22Rv1 (cell line): ENCODE data around the gene PTBP1.
"Not testable (repeated sequence)": the region's sequence is repeated elsewhere in the genome, so short reads cannot be mapped to it uniquely, and the experiment has no call there.

Experiments used
- H3K27ac ChIP-seq: fragments of 450-650 bp; 2 replicates; pipeline ENCODE4 v1.5.1; 2017
- ZFX ChIP-seq: fragments of 450-650 bp; IDR thresholded peaks from 2 replicates; pipeline ENCODE4 v1.6.1; 2017; ENCODE audit warnings: antibody characterized with exemption, borderline replicate concordance
- TF ChIP-seq, protein P1 (sequence below): fragments of 450-650 bp; IDR thresholded peaks from 2 replicates; pipeline ENCODE4 v1.5.1; 2017; ENCODE audit warnings: mild to moderate bottlenecking

PTBP1 gene

DNA sequence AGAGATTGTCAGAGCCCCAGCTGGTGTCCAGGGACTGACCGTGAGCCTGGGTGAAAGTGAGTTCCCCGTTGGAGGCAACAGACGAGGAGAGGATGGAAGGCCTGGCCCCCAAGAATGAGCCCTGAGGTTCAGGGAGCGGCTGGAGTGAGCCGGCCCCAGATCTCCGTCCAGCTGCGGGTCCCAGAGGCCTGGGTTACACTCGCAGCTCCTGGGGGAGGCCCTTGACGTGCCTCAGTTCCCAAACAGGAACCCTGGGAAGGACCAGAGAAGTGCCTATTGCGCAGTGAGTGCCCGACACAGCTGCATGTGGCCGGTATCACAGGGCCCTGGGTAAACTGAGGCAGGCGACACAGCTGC lies 53.7 kb downstream of the PTBP1 start:
- TF ChIP-seq, protein P1, sequence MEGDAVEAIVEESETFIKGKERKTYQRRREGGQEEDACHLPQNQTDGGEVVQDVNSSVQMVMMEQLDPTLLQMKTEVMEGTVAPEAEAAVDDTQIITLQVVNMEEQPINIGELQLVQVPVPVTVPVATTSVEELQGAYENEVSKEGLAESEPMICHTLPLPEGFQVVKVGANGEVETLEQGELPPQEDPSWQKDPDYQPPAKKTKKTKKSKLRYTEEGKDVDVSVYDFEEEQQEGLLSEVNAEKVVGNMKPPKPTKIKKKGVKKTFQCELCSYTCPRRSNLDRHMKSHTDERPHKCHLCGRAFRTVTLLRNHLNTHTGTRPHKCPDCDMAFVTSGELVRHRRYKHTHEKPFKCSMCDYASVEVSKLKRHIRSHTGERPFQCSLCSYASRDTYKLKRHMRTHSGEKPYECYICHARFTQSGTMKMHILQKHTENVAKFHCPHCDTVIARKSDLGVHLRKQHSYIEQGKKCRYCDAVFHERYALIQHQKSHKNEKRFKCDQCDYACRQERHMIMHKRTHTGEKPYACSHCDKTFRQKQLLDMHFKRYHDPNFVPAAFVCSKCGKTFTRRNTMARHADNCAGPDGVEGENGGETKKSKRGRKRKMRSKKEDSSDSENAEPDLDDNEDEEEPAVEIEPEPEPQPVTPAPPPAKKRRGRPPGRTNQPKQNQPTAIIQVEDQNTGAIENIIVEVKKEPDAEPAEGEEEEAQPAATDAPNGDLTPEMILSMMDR, result no peak
- no peak for TF ChIP-seq ZFX
- H3K27ac ChIP-seq, result no peak overlapping the region

DNA sequence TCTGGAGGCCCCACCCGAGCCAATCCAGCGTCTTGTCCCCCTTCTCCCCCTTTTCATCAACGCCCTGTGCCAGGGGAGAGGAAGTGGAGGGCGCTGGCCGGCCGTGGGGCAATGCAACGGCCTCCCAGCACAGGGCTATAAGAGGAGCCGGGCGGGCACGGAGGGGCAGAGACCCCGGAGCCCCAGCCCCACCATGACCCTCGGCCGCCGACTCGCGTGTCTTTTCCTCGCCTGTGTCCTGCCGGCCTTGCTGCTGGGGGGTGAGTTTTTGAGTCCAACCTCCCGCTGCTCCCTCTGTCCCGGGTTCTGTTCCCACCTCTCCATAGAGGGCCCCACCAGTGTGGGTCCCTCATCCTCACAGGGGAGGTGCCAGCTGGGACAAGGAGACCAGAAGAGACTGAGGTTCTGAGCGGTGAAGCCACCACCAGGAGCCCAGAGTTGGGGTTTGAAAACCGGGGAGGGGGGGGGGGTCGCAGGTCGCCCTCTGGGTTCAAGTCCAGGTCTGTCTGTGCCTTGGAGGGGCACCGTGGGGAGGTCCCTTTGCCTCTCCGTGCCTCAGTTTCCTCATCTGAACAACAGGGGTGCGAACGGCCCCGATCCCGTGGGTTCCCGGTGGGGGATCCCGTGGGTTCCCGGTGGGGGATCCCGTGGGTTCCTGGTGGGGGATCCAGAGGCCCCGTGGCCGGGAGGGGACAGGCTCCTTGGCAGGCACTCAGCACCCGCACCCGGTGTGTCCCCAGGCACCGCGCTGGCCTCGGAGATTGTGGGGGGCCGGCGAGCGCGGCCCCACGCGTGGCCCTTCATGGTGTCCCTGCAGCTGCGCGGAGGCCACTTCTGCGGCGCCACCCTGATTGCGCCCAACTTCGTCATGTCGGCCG lies 55.1 kb downstream of the PTBP1 start, which contains the start of gene ELANE:
ELANE (plus strand) TSS at position 168 of the 878 bp plus-strand sequence; CDS start at position 194, 26 bp downstream.
- TF ChIP-seq, protein P1, result no peak
- no peak within 1 kb of the TSS for H3K27ac ChIP-seq

DNA sequence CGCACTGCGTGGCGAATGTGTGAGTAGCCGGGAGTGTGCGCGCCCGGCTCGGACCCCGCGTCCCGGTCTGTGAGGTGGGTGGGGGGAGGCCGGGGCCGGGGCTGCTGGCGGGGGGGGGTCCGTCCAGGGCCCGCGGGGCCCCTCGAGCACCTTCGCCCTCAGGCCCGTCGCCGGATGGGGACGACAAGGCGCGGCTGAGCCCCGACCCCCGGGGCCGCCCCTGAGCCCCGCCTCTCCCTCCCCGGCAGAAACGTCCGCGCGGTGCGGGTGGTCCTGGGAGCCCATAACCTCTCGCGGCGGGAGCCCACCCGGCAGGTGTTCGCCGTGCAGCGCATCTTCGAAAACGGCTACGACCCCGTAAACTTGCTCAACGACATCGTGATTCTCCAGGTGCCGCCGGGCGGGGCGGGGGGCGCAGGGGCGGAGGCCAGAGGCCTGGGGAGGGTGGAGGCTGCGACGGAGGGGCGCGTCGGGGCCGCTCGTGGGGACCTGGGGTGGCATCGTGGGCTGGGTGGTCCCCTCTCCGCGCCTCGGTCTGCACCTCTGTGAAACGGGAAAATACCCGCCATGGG lies 55.8 kb downstream of the PTBP1 start:
- TF ChIP-seq, protein P1, result no peak
- TF ChIP-seq ZFX, result no peak

DNA sequence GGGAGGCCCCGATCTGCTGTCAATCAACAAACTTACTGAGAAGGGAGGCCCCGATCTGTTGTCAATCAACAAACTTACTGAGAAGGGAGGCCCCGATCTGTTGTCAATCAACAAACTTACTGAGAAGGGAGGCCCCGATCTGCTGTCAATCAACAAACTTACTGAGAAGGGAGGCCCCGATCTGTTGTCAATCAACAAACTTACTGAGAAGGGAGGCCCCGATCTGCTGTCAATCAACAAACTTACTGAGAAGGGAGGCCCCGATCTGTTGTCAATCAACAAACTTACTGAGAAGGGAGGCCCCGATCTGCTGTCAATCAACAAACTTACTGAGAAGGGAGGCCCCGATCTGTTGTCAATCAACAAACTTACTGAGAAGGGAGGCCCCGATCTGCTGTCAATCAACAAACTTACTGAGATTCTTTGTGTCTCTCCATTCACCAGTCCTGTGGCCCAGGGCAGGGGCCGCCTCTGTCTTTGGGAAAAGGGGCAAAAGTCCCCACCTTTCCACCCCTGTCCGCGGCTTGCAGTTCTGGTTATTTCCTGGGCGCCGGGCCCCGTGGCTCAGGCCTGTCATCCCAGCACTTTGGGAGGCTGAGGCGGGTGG lies 56.5 kb downstream of the PTBP1 start:
- H3K27ac ChIP-seq, result not testable (repeated sequence)

More for the DNA sequence above, 55.8 kb downstream of the PTBP1 start:
- H3K27ac ChIP-seq, result no peak overlapping the region

DNA sequence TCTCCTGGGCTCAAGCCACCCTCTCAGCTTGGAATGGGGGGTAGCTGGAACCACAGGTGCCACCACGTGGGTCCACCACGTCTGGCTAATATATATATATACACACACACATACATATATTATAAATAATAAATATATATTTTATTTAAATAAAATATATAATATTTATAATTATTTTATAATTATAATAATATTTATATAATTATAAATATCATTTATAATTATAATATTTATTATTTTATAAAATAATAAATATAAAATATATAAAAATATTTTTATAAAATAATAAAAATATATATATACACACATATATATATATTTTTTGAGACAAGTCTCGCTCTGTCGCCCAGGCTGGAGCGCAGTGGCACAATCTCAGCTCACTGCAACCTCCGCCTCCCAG lies 57.3 kb downstream of the PTBP1 start:
- H3K27ac ChIP-seq, result no peak overlapping the region

DNA sequence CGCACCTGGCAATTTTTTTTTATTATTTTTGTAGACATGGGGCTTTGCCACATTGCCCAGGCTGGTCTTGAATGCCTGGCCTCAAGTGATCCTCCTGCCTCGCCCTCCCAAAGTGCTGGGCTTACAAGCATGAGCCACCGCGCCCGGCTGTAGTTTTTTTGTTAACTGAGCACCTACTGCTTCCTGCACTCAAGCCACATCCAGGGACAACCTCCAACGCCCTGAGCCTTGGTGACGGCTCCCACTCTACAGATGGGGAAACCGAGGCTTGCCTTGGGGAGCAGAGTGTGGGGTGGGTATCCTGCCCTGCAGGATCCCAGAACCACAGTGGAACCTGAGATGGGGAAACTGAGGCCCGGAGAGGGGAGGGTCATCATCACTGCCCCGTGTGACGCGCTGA lies 57.9 kb downstream of the PTBP1 start:
- no peak overlapping the region for H3K27ac ChIP-seq
- TF ChIP-seq, protein P1, result no peak
- TF ChIP-seq ZFX, result no peak

More for the DNA sequence above, 57.3 kb downstream of the PTBP1 start:
- no peak for TF ChIP-seq ZFX

DNA sequence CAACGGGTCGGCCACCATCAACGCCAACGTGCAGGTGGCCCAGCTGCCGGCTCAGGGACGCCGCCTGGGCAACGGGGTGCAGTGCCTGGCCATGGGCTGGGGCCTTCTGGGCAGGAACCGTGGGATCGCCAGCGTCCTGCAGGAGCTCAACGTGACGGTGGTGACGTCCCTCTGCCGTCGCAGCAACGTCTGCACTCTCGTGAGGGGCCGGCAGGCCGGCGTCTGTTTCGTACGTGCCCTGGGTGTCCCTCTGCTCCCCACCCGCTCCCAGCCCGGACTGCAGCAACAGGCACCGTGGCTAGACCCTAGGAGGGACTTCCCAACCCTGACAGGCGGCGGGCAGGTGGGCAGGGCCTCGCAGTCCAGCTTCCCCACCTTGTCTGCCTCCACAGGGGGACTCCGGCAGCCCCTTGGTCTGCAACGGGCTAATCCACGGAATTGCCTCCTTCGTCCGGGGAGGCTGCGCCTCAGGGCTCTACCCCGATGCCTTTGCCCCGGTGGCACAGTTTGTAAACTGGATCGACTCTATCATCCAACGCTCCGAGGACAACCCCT lies 58.4 kb downstream of the PTBP1 start:
- no peak overlapping the region for H3K27ac ChIP-seq
- TF ChIP-seq, protein P1, result no peak

DNA sequence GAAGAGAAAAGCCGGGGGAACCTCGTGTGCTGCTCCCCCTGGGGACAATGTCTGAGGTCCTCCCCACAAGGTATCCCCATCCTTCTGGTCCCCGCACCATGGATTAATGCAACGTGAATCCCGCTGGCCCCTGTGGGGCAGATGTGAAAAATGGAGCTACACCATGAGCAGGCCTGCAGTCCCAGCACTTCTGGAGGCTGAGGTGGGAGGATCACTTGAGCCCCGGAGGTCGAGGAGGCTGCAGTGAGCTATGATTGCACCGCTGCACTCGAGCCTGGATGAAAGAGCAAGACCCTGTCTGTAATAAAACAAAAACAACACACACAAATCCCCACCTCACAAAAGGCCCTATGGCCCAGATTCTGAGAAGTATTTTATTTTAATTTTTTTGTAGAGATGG lies 61.0 kb downstream of the PTBP1 start:
- no peak for TF ChIP-seq ZFX
- TF ChIP-seq, protein P1, result no peak
- no peak overlapping the region for H3K27ac ChIP-seq
